Measurements from ENCODE around the gene QRFP.
A peak's percentile ranks its signal among the peaks of the same experiment; 100 is the strongest.

QRFP gene

GRCh38 chr9:130937146-130938076 is 40.8 kb upstream of the QRFP start:
- no peak for TF ChIP-seq CTCF (IDR thresholded peaks at IDR 0.05; ENCODE audit: low read depth, low read length)
- in situ Hi-C loops (cut with HindIII; ENCODE audit: low sequenced_read_pairs): no loop called here
- no peak for DNase-seq (ENCODE audit: low read depth, low spot score)
- no peak overlapping the region for H3K4me3 ChIP-seq (ENCODE audit: low read depth, low read length)

- no peak for TF ChIP-seq CTCF (IDR thresholded peaks at IDR 0.05; ENCODE audit: low read depth, low read length)
- no peak overlapping the region for H3K4me3 ChIP-seq (ENCODE audit: low read depth, low read length)
- peak; percentile 63 for DNase-seq (ENCODE audit: low read depth, low spot score)
- in situ Hi-C loops (cut with HindIII; ENCODE audit: low sequenced_read_pairs): no loop called here
These were observed 39.9 kb upstream of the QRFP start for GRCh38 chr9:130936285-130937117.

- TF ChIP-seq CTCF (IDR thresholded peaks at IDR 0.05; ENCODE audit: low read depth, low read length): no peak
- in situ Hi-C loops (cut with HindIII; ENCODE audit: low sequenced_read_pairs): no loop called here
- no peak for DNase-seq (ENCODE audit: low read depth, low spot score)
- no peak overlapping the region for H3K4me3 ChIP-seq (ENCODE audit: low read depth, low read length)
These were observed 39.1 kb upstream of the QRFP start for GRCh38 chr9:130935648-130936271.

GRCh38 chr9:130934702-130935647 is 38.4 kb upstream of the QRFP start:
- TF ChIP-seq CTCF (IDR thresholded peaks at IDR 0.05; ENCODE audit: low read depth, low read length): no peak
- in situ Hi-C loops (cut with HindIII; ENCODE audit: low sequenced_read_pairs): no loop called here
- H3K4me3 ChIP-seq (ENCODE audit: low read depth, low read length): no peak overlapping the region
- no peak for DNase-seq (ENCODE audit: low read depth, low spot score)

- in situ Hi-C loops (cut with HindIII; ENCODE audit: low sequenced_read_pairs): no loop called here
- TF ChIP-seq CTCF (IDR thresholded peaks at IDR 0.05; ENCODE audit: low read depth, low read length): no peak
- DNase-seq (ENCODE audit: low read depth, low spot score): no peak
These were observed 37.6 kb upstream of the QRFP start for GRCh38 chr9:130934246-130934645.

More at GRCh38 chr9:130934246-130934645, 37.6 kb upstream of the QRFP start:
- no peak overlapping the region for H3K4me3 ChIP-seq (ENCODE audit: low read depth, low read length)
